ENCODE measurements around the gene SGO1.

DNA sequence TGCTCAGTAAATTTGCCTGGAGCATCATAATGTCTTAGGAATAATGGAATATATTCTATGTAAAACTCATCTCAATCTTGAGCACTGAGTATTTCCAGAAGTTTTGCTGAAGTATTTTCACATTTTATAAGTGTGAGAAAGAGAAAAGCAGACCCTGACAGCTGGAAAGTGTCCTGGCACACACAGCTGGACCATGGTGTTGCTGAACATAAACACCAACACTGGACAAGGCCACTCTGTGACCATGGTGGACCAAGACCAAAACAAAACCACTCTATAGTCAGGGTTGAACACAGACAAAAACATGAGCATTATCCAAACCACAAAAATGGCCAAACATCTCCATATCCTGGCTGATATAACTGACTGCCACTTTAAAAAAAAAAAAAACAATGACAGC is 15.1 kb upstream of the SGO1 start:
- TF ChIP-seq POLR2A (IDR thresholded peaks at IDR 0.05; ENCODE audit: low read depth, low read length): no peak
- no peak for TF ChIP-seq POLR2AphosphoS5 (IDR thresholded peaks at IDR 0.05; ENCODE audit: low read depth, low read length)
